HepG2 (cell line): ENCODE results near the gene CDK7. TPM values are rescaled to one million over a fixed set of nuclear protein-coding genes. Genes with fewer than 3 reads are reported as not detected.
A peak's percentile ranks its signal among the peaks of the same experiment; 100 is the strongest.

Source experiments
- ATAC-seq: fragments of 200-7000 bp; cut with Tn5 transposase; 3 replicates; pipeline ENCODE4 v1.9.1; 2020; ENCODE audit warnings: mild to moderate bottlenecking, moderate library complexity
- Bru-seq: library from RNA; stranded (reverse); fragments of 400-500 nt; gene quantifications from one replicate; lab custom pipeline; 2021; lab: Mats Ljungman, UMichigan
- BruChase-seq, 2 experiments: library from RNA; stranded (reverse); fragments of 400-500 nt; gene quantifications; one replicate each; lab custom pipeline; 2021; lab: Mats Ljungman, UMichigan
- BruUV-seq: library from RNA; stranded (reverse); fragments of 400-500 nt; replicated peaks from 2 replicates; lab custom pipeline; 2021; lab: Mats Ljungman, UMichigan
- CTCF ChIA-PET: fragments of 300-600 bp; formaldehyde crosslinking; extraction: SDS; loops from one replicate; lab custom pipeline; 2021; ENCODE audit warnings: low total read pairs, inconsistent platforms, low intra/inter-chr PET ratio; lab: Yijun Ruan, JAX
- POLR2A ChIA-PET: fragments of 350-600 bp; sonication (Branson Sonifier 250); formaldehyde crosslinking; loops from one replicate; lab custom pipeline; 2020; ENCODE audit warnings: antibody characterized with exemption, inconsistent platforms; lab: Yijun Ruan, JAX
- DNase-seq: peaks from one replicate; pipeline ENCODE4 v3.0.0-alpha.2; 2015; ENCODE audit warnings: low spot score
- FAIRE-seq: peaks from 3 replicates; lab custom pipeline; 2011; peaks lifted over from hg19 to GRCh38; lab: Jason Lieb, UNC
- H2AFZ ChIP-seq: one replicate; pipeline ENCODE4 v1.6.1; 2011; ENCODE audit warnings: low read length, inconsistent platforms
- H3K27ac ChIP-seq: fragments of 300-600 bp; 3 replicates; pipeline ENCODE4 v1.8.0; 2011; ENCODE audit warnings: mixed run types, mild to moderate bottlenecking, mixed read lengths, low read length, inconsistent platforms; ENCODE audit not compliant: insufficient read depth; ENCODE audit errors: extremely low read length
- H3K27me3 ChIP-seq, 2 experiments: fragments of 200-600 bp in 1 of 2; 2 replicates in 1 of 2; 3 replicates in 1 of 2; pipeline versions ENCODE4 v1.6.0 to v1.8.0; 2011; ENCODE audit warnings: low read length in 2 of 2, mild to moderate bottlenecking in 2 of 2, moderate library complexity in 2 of 2, inconsistent platforms in 1 of 2; ENCODE audit not compliant: insufficient read depth in 2 of 2, control insufficient read depth in 1 of 2
- H3K36me3 ChIP-seq, 2 experiments: fragments of 200-600 bp in 1 of 2; replicated peaks in 1 of 2; 2 replicates in 1 of 2; 3 replicates in 1 of 2; pipeline versions ENCODE4 v1.5.1 to v1.8.0; 2011; ENCODE audit warnings: low read length in 2 of 2, inconsistent platforms in 1 of 2; ENCODE audit not compliant: insufficient read depth in 2 of 2, control insufficient read depth in 1 of 2
- H3K4me1 ChIP-seq: 2 replicates; pipeline ENCODE4 v1.5.1; 2012; ENCODE audit warnings: low read length, inconsistent platforms; ENCODE audit not compliant: insufficient read depth
- H3K4me2 ChIP-seq: 2 replicates; pipeline ENCODE4 v1.6.0; 2011; ENCODE audit warnings: low read depth, low read length, inconsistent platforms
- H3K4me3 ChIP-seq, 3 experiments: fragments of 200-600 bp in 1 of 3; sonication (generic), shearing (Covaris generic) in 1 of 3; replicated peaks in 1 of 3; 2 replicates each; pipeline ENCODE4 v1.5.1; 2011 to 2016; ENCODE audit warnings: low read length in 3 of 3, inconsistent platforms in 2 of 3, low read depth in 2 of 3, mild to moderate bottlenecking in 2 of 3, control low read depth in 1 of 3, mixed read lengths in 1 of 3; ENCODE audit not compliant: insufficient read depth in 1 of 3
- H3K79me2 ChIP-seq: one replicate; pipeline ENCODE4 v1.6.1; 2011; ENCODE audit warnings: low read length, inconsistent platforms; ENCODE audit not compliant: insufficient read depth
- H3K9ac ChIP-seq: 2 replicates; pipeline ENCODE4 v1.6.0; 2011; ENCODE audit warnings: mild to moderate bottlenecking, low read depth, low read length, inconsistent platforms; ENCODE audit not compliant: insufficient read depth
- H3K9me3 ChIP-seq: 2 replicates; pipeline ENCODE4 v1.5.1; 2012; ENCODE audit warnings: mild to moderate bottlenecking, low read length
- H4K20me1 ChIP-seq: 2 replicates; pipeline ENCODE4 v1.6.0; 2011; ENCODE audit warnings: inconsistent platforms, mild to moderate bottlenecking, low read length, moderate library complexity; ENCODE audit not compliant: insufficient read depth
- HNRNPL ChIP-seq: fragments of 200-400 bp; formaldehyde crosslinking; IDR thresholded peaks from 2 replicates; pipeline ENCODE4 v1.6.1; 2017; ENCODE audit warnings: mild to moderate bottlenecking, low read depth, low read length
- IKZF1 ChIP-seq: fragments of 450-650 bp; IDR thresholded peaks from 2 replicates; pipeline ENCODE4 v1.7.1; 2016
- IRX3 ChIP-seq: sonication (generic); formaldehyde crosslinking; IDR thresholded peaks from 2 replicates; pipeline ENCODE4 v1.8.1; 2023; ENCODE audit warnings: mild to moderate bottlenecking, low read depth, missing genetic modification reagents, borderline replicate concordance
- JUND ChIP-seq: sonication (generic); formaldehyde crosslinking; IDR thresholded peaks from 2 replicates; pipeline ENCODE4 v1.8.0; 2022; ENCODE audit warnings: mild to moderate bottlenecking, missing genetic modification reagents
- SRF ChIP-seq: IDR thresholded peaks from 2 replicates; pipeline ENCODE4 v1.6.1; 2011; ENCODE audit warnings: mild to moderate bottlenecking, low read depth, low read length, moderate library complexity
- U2AF2 ChIP-seq: fragments of 200-400 bp; formaldehyde crosslinking; IDR thresholded peaks from 2 replicates; pipeline ENCODE4 v1.6.1; 2017; ENCODE audit warnings: low read depth, mild to moderate bottlenecking, low read length
- ZNF124 ChIP-seq: sonication (generic); formaldehyde crosslinking; IDR thresholded peaks from 2 replicates; pipeline ENCODE4 v1.4.0; 2020; ENCODE audit warnings: missing genetic modification reagents
- ZNF496 ChIP-seq: sonication (generic); formaldehyde crosslinking; IDR thresholded peaks from 2 replicates; pipeline ENCODE4 v1.8.1; 2023; ENCODE audit warnings: mild to moderate bottlenecking, moderate library complexity, missing genetic modification reagents; ENCODE audit not compliant: insufficient replicate concordance
- ZNF569 ChIP-seq: sonication (generic); formaldehyde crosslinking; IDR thresholded peaks from 2 replicates; pipeline ENCODE4 v1.5.0; 2020; ENCODE audit warnings: mild to moderate bottlenecking, missing genetic modification reagents, moderate library complexity, borderline replicate concordance
- ZNF850 ChIP-seq: sonication (generic); formaldehyde crosslinking; conservative IDR thresholded peaks from 2 replicates; pipeline ENCODE4 v1.9.0; 2021; ENCODE audit warnings: mild to moderate bottlenecking, missing genetic modification reagents
- WGBS: methylation state at CpG from one replicate; pipeline ENCODE4 v1.1.6; 2017; ENCODE audit warnings: low lambda C conversion rate; 5-methylcytosine and 5-hydroxymethylcytosine counted together
- in situ Hi-C: cut with HindIII; loops from 2 replicates; pipeline ENCODE4 v1.10.0; 2017; ENCODE audit warnings: low pct_unique_long_range_greater_than_20kb; ENCODE audit not compliant: extremely low pct_ligation_motif_present
- intact Hi-C: fragments of 100-400 bp; cut with micrococcal nuclease; formaldehyde crosslinking; loops from one replicate; pipeline ENCODE4 v1.10.0; 2022; ENCODE audit not compliant: unreplicated experiment
- long read RNA-seq, 2 experiments: library from RNA in 1 of 2; library from polyadenylated mRNA in 1 of 2; stranded (forward) in 1 of 2; unstranded in 1 of 2; transcript quantifications; one replicate each; pipeline ENCODE4 v2.0.0, GENCODE V29; 2019 to 2022
- polyA minus RNA-seq, 3 experiments: library from RNA; depleted of rRNA, polyadenylated mRNA; stranded (reverse); fragments of >200 nt; gene quantifications; 2 replicates each; pipeline ENCODE4 v1.2.3, GENCODE V29; 2011; ENCODE audit warnings: low replicate concordance in 1 of 3
- polyA plus RNA-seq, 8 experiments: library from polyadenylated mRNA; depleted of rRNA in 3 of 8; stranded (reverse) in 7 of 8; unstranded in 1 of 8; fragments of >200 nt; fragmentation: Illumina TruSeq in 4 of 8; extraction: Trizol in 4 of 8; gene quantifications; 2 replicates each; pipeline versions ENCODE4 v1.2.1 to v1.2.3, GENCODE V29; 2011 to 2016; ENCODE audit warnings: low read depth in 4 of 8, missing spikeins in 1 of 8, mixed read lengths in 1 of 8; ENCODE audit not compliant: insufficient read depth in 1 of 8
- total RNA-seq, 5 experiments: library from RNA; depleted of rRNA; stranded (reverse); fragments of >200 nt; fragmentation: Illumina TruSeq; extraction: Trizol; gene quantifications; 2 replicates each; pipeline ENCODE4 v1.2.3, GENCODE V29; 2016; ENCODE audit warnings: low read depth in 1 of 5
- TF ChIP-seq, protein P1 (sequence below): sonication (generic); formaldehyde crosslinking; IDR thresholded peaks from 2 replicates; pipeline ENCODE4 v1.5.0; 2020; ENCODE audit warnings: mild to moderate bottlenecking, missing genetic modification reagents
- TF ChIP-seq, protein P2 (sequence below): sonication (generic); formaldehyde crosslinking; IDR thresholded peaks from 2 replicates; pipeline ENCODE4 v1.4.0; 2020; ENCODE audit warnings: low read depth, mild to moderate bottlenecking, missing genetic modification reagents
- TF ChIP-seq, protein P3 (sequence below): sonication (generic); formaldehyde crosslinking; IDR thresholded peaks from 2 replicates; pipeline ENCODE4 v1.5.1; 2020; ENCODE audit warnings: missing genetic modification reagents, mild to moderate bottlenecking, borderline replicate concordance

Gene CDK7
- total RNA-seq (2016; rRNA removed; fragmentation: Illumina TruSeq; extraction: Trizol): 54.9 and 78.8 TPM in 2 replicates
- total RNA-seq (2016; cell fraction: cytosol; rRNA removed; fragmentation: Illumina TruSeq; extraction: Trizol; ENCODE audit: low read depth): 32.2 and 37.7 TPM in 2 replicates
- total RNA-seq (2016; cell fraction: insoluble cytoplasmic fraction; rRNA removed; fragmentation: Illumina TruSeq; extraction: Trizol): 53.0 and 81.8 TPM in 2 replicates
- total RNA-seq (2016; cell fraction: membrane; rRNA removed; fragmentation: Illumina TruSeq; extraction: Trizol): 48.1 and 56.0 TPM in 2 replicates
- total RNA-seq (2016; cell fraction: nucleus; rRNA removed; fragmentation: Illumina TruSeq; extraction: Trizol): 30.4 and 37.6 TPM in 2 replicates
- polyA plus RNA-seq (2011; rRNA removed): 30.4 and 41.2 TPM in 2 replicates
- polyA plus RNA-seq (2011; cell fraction: cytosol; rRNA removed): 20.7 and 26.4 TPM in 2 replicates
- 9.9 TPM in 2 replicates for polyA plus RNA-seq (2011; cell fraction: nucleus; rRNA removed)
- polyA plus RNA-seq (2012): 29.6 and 42.5 TPM in 2 replicates
- polyA plus RNA-seq (2016; cell fraction: cytosol; fragmentation: Illumina TruSeq; extraction: Trizol; ENCODE audit: low read depth): 21.6 and 21.8 TPM in 2 replicates
- polyA plus RNA-seq (2016; cell fraction: insoluble cytoplasmic fraction; fragmentation: Illumina TruSeq; extraction: Trizol; ENCODE audit: low read depth): 72.3 and 79.1 TPM in 2 replicates
- polyA plus RNA-seq (2016; cell fraction: membrane; fragmentation: Illumina TruSeq; extraction: Trizol; ENCODE audit: low read depth): 39.9 and 41.7 TPM in 2 replicates
- 35.7 and 38.8 TPM in 2 replicates for polyA plus RNA-seq (2016; cell fraction: nucleus; fragmentation: Illumina TruSeq; extraction: Trizol; ENCODE audit: insufficient read depth, low read depth)
- polyA minus RNA-seq (2011; rRNA and poly(A)+ RNA removed; ENCODE audit: low replicate concordance): 34.1 and 42.0 TPM in 2 replicates
- 42.0 and 44.9 TPM in 2 replicates for polyA minus RNA-seq (2011; cell fraction: cytosol; rRNA and poly(A)+ RNA removed)
- polyA minus RNA-seq (2011; cell fraction: nucleus; rRNA and poly(A)+ RNA removed): 73.0 and 139 TPM in 2 replicates
- percentile 74 among the genes with signal in this experiment for Bru-seq, nascent RNA
- percentile 79 among the genes with signal in this experiment for BruChase-seq, experiment 1, labeled RNA remaining after a 6-hour chase
- percentile 77 among the genes with signal in this experiment for BruChase-seq, experiment 2, labeled RNA remaining after a 2-hour chase
- long read RNA-seq, experiment 1, transcript CDK7-201 (12 exons, 1,439 nt): major isoform, 33 of 42 reads
- long read RNA-seq, experiment 1, partial matches to known transcripts: 4 of 42 reads
- long read RNA-seq, experiment 1, other reads (novel, unspliced or antisense): 5 of 42 reads
- long read RNA-seq, experiment 2, transcript CDK7-201 (12 exons, 1,439 nt): major isoform, 35 of 64 reads
- long read RNA-seq, experiment 2, partial matches to known transcripts: 12 of 64 reads
- long read RNA-seq, experiment 2, other reads (novel, unspliced or antisense): 16 of 64 reads

DNA sequence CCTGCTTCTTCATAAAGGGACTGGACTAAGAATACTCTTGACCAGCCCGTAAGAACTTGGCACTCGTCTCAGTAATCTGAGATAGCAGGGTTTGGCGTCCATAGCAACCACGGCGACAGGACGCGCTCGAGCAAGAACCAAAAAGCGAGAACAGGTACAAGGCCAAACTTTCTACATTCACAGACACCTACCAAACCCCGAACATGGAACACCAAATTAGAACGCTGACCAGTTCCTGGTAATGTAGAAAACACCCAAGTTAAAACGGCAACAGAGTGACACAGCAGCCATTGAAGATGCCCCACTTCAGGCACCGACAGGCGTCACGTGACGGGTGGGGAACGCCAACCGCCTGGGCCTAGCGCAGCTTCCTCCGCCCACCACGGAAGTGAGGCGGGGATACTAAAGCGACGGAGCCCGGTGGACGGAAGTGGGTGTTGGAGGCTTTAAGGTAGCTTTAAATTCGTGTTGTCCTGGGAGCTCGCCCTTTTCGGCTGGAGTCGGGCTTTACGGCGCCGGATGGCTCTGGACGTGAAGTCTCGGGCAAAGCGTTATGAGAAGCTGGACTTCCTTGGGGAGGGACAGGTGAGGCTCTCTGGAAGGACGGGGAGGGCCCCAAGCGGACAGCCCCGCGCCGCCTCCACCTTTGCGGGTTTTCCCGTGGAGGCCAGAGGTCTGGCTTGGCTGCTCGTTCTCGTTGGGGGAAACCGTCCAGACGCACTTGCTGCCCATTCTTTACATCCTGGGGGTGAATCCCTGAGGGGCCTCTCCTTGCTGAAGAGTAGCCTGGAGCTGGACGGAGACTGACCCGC is at the start of gene CDK7:
Gene CDK7 (plus strand): TSS at position 430 of the 812 bp plus-strand sequence. CDS start 90 bp downstream, at position 520.
- Histone ChIP-seq H3K4me1 (peaks cover 36% of the 10 kb centered on the region), H3K4me3 (peak within 1 kb of the TSS; percentile 84 to 98 (median 98)), H3K9ac (peak within 1 kb of the TSS; percentile 92), H3K36me3 (peaks cover 2 to 19% of the 10 kb centered on the region in 2 experiments), H3K27ac (peak within 1 kb of the TSS; percentile 84), H4K20me1 (no peaks in the 10 kb centered on the region), H2AFZ (peak within 1 kb of the TSS; percentile 100), H3K9me3 (no peaks in the 10 kb centered on the region), H3K79me2 (peaks cover 37% of the 10 kb centered on the region), H3K4me2 (peak within 1 kb of the TSS; percentile 85), H3K27me3 (no peaks in the 10 kb centered on the region; a peak in 1 of 5 replicates)
- in situ Hi-C loops (no loop called here), intact Hi-C loops (loop anchor here (1.0 kb wide), 1 partner anchor 45 kb away; the partner anchor contains the start of gene CENPH)
- FAIRE-seq (peak; percentile 81), ATAC-seq (peak; percentile 99), DNase-seq (peak; percentile 86)
- CTCF ChIA-PET: no interaction called here
- 1% methylated on average over 28 of the region's 49 CpGs for WGBS
- POLR2A ChIA-PET: interaction anchor here (0.6 to 1.9 kb wide), 13 partner anchors 9 to 141 kb away, joined by 3 to 11 read pairs (median 4); partner anchors contain the start of genes CCNB1, CENPH and SLC30A5
- BruUV-seq: TSS peak; percentile 78
- no peak for TF ChIP-seq JUND
- TF ChIP-seq, protein P1, sequence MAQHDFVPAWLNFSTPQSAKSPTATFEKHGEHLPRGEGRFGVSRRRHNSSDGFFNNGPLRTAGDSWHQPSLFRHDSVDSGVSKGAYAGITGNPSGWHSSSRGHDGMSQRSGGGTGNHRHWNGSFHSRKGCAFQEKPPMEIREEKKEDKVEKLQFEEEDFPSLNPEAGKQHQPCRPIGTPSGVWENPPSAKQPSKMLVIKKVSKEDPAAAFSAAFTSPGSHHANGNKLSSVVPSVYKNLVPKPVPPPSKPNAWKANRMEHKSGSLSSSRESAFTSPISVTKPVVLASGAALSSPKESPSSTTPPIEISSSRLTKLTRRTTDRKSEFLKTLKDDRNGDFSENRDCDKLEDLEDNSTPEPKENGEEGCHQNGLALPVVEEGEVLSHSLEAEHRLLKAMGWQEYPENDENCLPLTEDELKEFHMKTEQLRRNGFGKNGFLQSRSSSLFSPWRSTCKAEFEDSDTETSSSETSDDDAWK: no peak
- TF ChIP-seq ZNF124 (CRISPR knock-in tag): no peak
- TF ChIP-seq IRX3 (CRISPR knock-in tag): no peak
- no peak for TF ChIP-seq ZNF496 (CRISPR knock-in tag)
- TF ChIP-seq IKZF1: no peak
- 0 out of 2 replicates have a peak, but pooled peaks have one; percentile 34 for TF ChIP-seq HNRNPL
- TF ChIP-seq, protein P2, sequence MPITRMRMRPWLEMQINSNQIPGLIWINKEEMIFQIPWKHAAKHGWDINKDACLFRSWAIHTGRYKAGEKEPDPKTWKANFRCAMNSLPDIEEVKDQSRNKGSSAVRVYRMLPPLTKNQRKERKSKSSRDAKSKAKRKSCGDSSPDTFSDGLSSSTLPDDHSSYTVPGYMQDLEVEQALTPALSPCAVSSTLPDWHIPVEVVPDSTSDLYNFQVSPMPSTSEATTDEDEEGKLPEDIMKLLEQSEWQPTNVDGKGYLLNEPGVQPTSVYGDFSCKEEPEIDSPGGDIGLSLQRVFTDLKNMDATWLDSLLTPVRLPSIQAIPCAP (CRISPR knock-in tag): no peak
- no peak for TF ChIP-seq ZNF569 (CRISPR knock-in tag)
- TF ChIP-seq ZNF850 (CRISPR knock-in tag): no peak
- TF ChIP-seq, protein P3, sequence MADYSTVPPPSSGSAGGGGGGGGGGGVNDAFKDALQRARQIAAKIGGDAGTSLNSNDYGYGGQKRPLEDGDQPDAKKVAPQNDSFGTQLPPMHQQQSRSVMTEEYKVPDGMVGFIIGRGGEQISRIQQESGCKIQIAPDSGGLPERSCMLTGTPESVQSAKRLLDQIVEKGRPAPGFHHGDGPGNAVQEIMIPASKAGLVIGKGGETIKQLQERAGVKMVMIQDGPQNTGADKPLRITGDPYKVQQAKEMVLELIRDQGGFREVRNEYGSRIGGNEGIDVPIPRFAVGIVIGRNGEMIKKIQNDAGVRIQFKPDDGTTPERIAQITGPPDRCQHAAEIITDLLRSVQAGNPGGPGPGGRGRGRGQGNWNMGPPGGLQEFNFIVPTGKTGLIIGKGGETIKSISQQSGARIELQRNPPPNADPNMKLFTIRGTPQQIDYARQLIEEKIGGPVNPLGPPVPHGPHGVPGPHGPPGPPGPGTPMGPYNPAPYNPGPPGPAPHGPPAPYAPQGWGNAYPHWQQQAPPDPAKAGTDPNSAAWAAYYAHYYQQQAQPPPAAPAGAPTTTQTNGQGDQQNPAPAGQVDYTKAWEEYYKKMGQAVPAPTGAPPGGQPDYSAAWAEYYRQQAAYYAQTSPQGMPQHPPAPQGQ: no peak
- TF ChIP-seq SRF: no peak
- 0 out of 2 replicates have a peak, but pooled peaks have one; percentile 23 for TF ChIP-seq U2AF2
